Bronchial epithelial cell (primary cell): ENCODE measurements around the gene ATP2B2. TPM values are rescaled to one million over a fixed set of nuclear protein-coding genes. Genes with fewer than 3 reads are reported as not detected.

Experiments
- DNase-seq: peaks from one replicate; pipeline ENCODE4 v3.0.0-alpha.2; 2010; ENCODE audit warnings: low read depth
- FAIRE-seq: peaks from 2 replicates; lab custom pipeline; 2011; peaks lifted over from hg19 to GRCh38; lab: Jason Lieb, UNC
- H3K27me3 ChIP-seq: 2 replicates; pipeline ENCODE4 v1.5.1; 2011; ENCODE audit warnings: low read length; ENCODE audit not compliant: control insufficient read depth, insufficient read depth
- H3K36me3 ChIP-seq: 2 replicates; pipeline ENCODE4 v1.5.1; 2011; ENCODE audit warnings: low read length; ENCODE audit not compliant: control insufficient read depth, insufficient read depth
- H3K4me3 ChIP-seq: 2 replicates; pipeline ENCODE4 v1.5.1; 2011; ENCODE audit warnings: mild to moderate bottlenecking, low read depth, low read length, control low read depth
- CTCF ChIP-seq: IDR thresholded peaks from 2 replicates; pipeline ENCODE4 v1.5.1; 2011; ENCODE audit warnings: mild to moderate bottlenecking, moderate library complexity, low read length, control low read depth, inconsistent platforms; ENCODE audit not compliant: insufficient read depth, severe bottlenecking
- total RNA-seq: library from RNA; depleted of rRNA; stranded (reverse); fragments of >200 nt; gene quantifications from 2 replicates; pipeline ENCODE4 v1.2.1, GENCODE V29; 2014

Gene ATP2B2
- total RNA-seq, 1 donor from 2014 or later, result not detected

- H3K4me3 ChIP-seq, result no peak overlapping the region
- FAIRE-seq, result no peak
- no peak for TF ChIP-seq CTCF
- H3K36me3 ChIP-seq, result peaks cover 35% of the 10 kb centered on the region
- DNase-seq, result no peak
- H3K27me3 ChIP-seq, result no peaks in the 10 kb centered on the region
Measured at GRCh38 chr3:10308678-10309077, 196.7 kb downstream of the ATP2B2 start.

GRCh38 chr3:10306156-10306555, 199.2 kb downstream of the ATP2B2 start:
- FAIRE-seq, result no peak

GRCh38 chr3:10305331-10305902, 200.0 kb downstream of the ATP2B2 start:
- H3K27me3 ChIP-seq, result no peaks in the 10 kb centered on the region
- FAIRE-seq (no peak), DNase-seq (no peak)
- no peak for TF ChIP-seq CTCF
- no peak overlapping the region for H3K4me3 ChIP-seq
- H3K36me3 ChIP-seq, result peaks cover 32% of the 10 kb centered on the region

More at GRCh38 chr3:10306156-10306555, 199.2 kb downstream of the ATP2B2 start:
- Histone ChIP-seq H3K36me3 (peaks cover 32% of the 10 kb centered on the region), H3K27me3 (no peaks in the 10 kb centered on the region), H3K4me3 (no peak overlapping the region)
- no peak for TF ChIP-seq CTCF
- DNase-seq, result no peak

GRCh38 chr3:10304905-10305304, 200.5 kb downstream of the ATP2B2 start:
- peaks cover 35% of the 10 kb centered on the region for H3K36me3 ChIP-seq
- FAIRE-seq (no peak), DNase-seq (no peak)
- H3K27me3 ChIP-seq, result no peaks in the 10 kb centered on the region
- no peak overlapping the region for H3K4me3 ChIP-seq
- TF ChIP-seq CTCF, result no peak

- no peak for TF ChIP-seq CTCF
- Histone ChIP-seq H3K27me3 (no peaks in the 10 kb centered on the region), H3K36me3 (peaks cover 31% of the 10 kb centered on the region), H3K4me3 (no peak overlapping the region)
- FAIRE-seq, result no peak
- no peak for DNase-seq
Measured at GRCh38 chr3:10303785-10304184, 201.6 kb downstream of the ATP2B2 start.

GRCh38 chr3:10303105-10303504, 202.3 kb downstream of the ATP2B2 start:
- DNase-seq (no peak), FAIRE-seq (no peak)
- Histone ChIP-seq H3K27me3 (no peaks in the 10 kb centered on the region), H3K36me3 (peaks cover 31% of the 10 kb centered on the region), H3K4me3 (no peak overlapping the region)
- TF ChIP-seq CTCF, result no peak
